WTC11 (cell line): ENCODE data around the gene ADGRB3.

ENCODE experiments used
- CREB1 ChIP-seq: sonication (generic); formaldehyde crosslinking; IDR thresholded peaks from 2 replicates; pipeline ENCODE4 v1.8.0; 2023; ENCODE audit warnings: mild to moderate bottlenecking, missing genetic modification reagents
- ELF4 ChIP-seq: sonication (generic); formaldehyde crosslinking; IDR thresholded peaks from 2 replicates; pipeline ENCODE4 v1.8.1; 2022; ENCODE audit warnings: low read depth, mild to moderate bottlenecking, moderate library complexity, missing genetic modification reagents
- GABPB1 ChIP-seq: sonication (generic); formaldehyde crosslinking; IDR thresholded peaks from 2 replicates; pipeline ENCODE4 v1.8.1; 2023; ENCODE audit warnings: mild to moderate bottlenecking, missing genetic modification reagents
- NFYB ChIP-seq: sonication (generic); formaldehyde crosslinking; conservative IDR thresholded peaks from 2 replicates; pipeline ENCODE4 v1.8.0; 2022; ENCODE audit warnings: low read depth, missing genetic modification reagents
- RELA ChIP-seq: sonication (generic); formaldehyde crosslinking; IDR thresholded peaks from 2 replicates; pipeline ENCODE4 v1.8.1; 2022; ENCODE audit warnings: missing genetic modification reagents, mild to moderate bottlenecking, borderline replicate concordance
- SMAD3 ChIP-seq: sonication (generic); formaldehyde crosslinking; IDR thresholded peaks from 2 replicates; pipeline ENCODE4 v1.8.0; 2022; ENCODE audit warnings: missing genetic modification reagents, mild to moderate bottlenecking, borderline replicate concordance
- ZNF396 ChIP-seq: fragments of 250-450 bp; sonication (Bioruptor Pico); IDR thresholded peaks from 2 replicates; pipeline ENCODE4 v1.8.0; 2021; ENCODE audit warnings: mild to moderate bottlenecking, moderate library complexity, borderline replicate concordance
- ZNF416 ChIP-seq: fragments of 250-450 bp; sonication (Bioruptor Pico); IDR thresholded peaks from 2 replicates; pipeline ENCODE4 v1.9.0; 2021; ENCODE audit warnings: mild to moderate bottlenecking, inconsistent platforms
- TF ChIP-seq, protein P1 (sequence below): fragments of 200-600 bp; IDR thresholded peaks from 2 replicates; pipeline ENCODE4 v1.8.0; 2022; ENCODE audit warnings: antibody characterized with exemption
- TF ChIP-seq, protein P2 (sequence below): sonication (generic); formaldehyde crosslinking; IDR thresholded peaks from 2 replicates; pipeline ENCODE4 v1.8.1; 2022; ENCODE audit warnings: low read depth, mild to moderate bottlenecking, moderate library complexity, missing genetic modification reagents, borderline replicate concordance

DNA sequence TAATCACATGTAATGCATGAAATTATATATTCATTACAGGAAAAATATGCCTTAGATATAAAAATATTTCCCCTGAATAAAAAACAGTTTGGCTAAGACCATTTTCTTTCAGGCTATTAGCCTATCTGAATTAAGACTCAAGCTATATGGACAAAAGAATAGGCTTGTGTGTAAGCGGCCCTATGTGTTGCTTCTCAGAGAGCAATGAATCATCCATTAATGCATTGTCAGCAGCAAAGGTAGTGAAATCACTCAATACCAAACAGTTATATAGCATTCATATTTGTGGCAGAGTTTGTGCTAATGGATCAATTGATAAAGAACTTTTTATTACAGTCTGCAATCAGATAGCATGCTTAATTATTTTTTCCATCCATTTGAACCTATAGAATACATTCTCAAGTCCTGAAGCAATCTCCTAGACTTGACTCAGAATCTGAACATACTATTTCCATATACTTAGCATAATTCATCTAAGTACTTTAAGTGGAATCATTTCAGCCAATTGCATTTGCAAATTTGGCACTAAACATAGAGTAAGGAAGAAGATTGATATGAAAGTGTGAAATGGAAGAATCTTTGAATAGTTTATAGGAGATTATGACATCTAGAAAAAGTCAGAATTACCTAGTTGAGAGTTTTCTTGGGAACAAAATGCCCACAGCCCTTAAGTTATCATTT lies 112.2 kb downstream of the ADGRB3 start:
- TF ChIP-seq, protein P1, sequence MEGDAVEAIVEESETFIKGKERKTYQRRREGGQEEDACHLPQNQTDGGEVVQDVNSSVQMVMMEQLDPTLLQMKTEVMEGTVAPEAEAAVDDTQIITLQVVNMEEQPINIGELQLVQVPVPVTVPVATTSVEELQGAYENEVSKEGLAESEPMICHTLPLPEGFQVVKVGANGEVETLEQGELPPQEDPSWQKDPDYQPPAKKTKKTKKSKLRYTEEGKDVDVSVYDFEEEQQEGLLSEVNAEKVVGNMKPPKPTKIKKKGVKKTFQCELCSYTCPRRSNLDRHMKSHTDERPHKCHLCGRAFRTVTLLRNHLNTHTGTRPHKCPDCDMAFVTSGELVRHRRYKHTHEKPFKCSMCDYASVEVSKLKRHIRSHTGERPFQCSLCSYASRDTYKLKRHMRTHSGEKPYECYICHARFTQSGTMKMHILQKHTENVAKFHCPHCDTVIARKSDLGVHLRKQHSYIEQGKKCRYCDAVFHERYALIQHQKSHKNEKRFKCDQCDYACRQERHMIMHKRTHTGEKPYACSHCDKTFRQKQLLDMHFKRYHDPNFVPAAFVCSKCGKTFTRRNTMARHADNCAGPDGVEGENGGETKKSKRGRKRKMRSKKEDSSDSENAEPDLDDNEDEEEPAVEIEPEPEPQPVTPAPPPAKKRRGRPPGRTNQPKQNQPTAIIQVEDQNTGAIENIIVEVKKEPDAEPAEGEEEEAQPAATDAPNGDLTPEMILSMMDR, result no peak
- TF ChIP-seq, protein P2, sequence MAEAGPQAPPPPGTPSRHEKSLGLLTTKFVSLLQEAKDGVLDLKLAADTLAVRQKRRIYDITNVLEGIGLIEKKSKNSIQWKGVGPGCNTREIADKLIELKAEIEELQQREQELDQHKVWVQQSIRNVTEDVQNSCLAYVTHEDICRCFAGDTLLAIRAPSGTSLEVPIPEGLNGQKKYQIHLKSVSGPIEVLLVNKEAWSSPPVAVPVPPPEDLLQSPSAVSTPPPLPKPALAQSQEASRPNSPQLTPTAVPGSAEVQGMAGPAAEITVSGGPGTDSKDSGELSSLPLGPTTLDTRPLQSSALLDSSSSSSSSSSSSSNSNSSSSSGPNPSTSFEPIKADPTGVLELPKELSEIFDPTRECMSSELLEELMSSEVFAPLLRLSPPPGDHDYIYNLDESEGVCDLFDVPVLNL (CRISPR knock-in tag), result no peak
- no peak for TF ChIP-seq ELF4 (CRISPR knock-in tag)
- no peak for TF ChIP-seq ZNF396 (CRISPR knock-in tag)
- TF ChIP-seq CREB1 (CRISPR knock-in tag), result no peak
- TF ChIP-seq GABPB1, result no peak
- no peak for TF ChIP-seq RELA (CRISPR knock-in tag)
- no peak for TF ChIP-seq NFYB (CRISPR knock-in tag)
- no peak for TF ChIP-seq SMAD3
- TF ChIP-seq ZNF416 (CRISPR knock-in tag), result no peak
